IPS DF 19.7 (cell line): ENCODE measurements around the gene ACSM6.
"Not testable (repeated sequence)": the region's sequence is repeated elsewhere in the genome, so short reads cannot be mapped to it uniquely, and the experiment has no call there.

Experiments
- DNase-seq: peaks from one replicate; pipeline ENCODE4 v3.0.0-alpha.2; 2013; ENCODE audit warnings: low read depth, low spot score

Gene ACSM6, protein sequence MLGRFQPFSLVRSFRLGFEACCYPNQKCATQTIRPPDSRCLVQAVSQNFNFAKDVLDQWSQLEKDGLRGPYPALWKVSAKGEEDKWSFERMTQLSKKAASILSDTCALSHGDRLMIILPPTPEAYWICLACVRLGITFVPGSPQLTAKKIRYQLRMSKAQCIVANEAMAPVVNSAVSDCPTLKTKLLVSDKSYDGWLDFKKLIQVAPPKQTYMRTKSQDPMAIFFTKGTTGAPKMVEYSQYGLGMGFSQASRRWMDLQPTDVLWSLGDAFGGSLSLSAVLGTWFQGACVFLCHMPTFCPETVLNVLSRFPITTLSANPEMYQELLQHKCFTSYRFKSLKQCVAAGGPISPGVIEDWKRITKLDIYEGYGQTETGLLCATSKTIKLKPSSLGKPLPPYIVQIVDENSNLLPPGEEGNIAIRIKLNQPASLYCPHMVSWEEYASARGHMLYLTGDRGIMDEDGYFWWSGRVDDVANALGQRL

DNA sequence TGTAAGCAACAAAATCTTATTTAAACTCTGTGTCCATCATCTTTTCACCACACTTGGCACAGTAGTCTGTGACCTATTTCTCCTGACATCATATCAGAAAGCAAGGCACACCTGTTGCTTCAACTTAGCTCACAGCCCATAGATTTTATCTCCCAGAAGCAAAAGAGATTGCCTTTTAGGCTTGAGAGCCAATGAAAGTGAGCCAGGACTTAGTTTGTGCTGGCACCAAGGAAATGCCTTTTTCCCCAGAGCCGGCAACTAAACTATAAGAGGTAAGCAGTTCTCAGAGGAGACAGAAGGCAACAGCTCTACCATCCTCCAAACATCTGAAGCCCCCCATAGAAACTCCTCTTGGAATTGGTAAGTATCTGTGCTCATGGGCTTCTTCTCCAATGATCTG, at the start of gene ACSM6:
ACSM6 (plus strand) TSS at position 295 of the 400 bp plus-strand sequence. CDS start 248 bp downstream, outside the sequence.
- no peak for DNase-seq

DNA sequence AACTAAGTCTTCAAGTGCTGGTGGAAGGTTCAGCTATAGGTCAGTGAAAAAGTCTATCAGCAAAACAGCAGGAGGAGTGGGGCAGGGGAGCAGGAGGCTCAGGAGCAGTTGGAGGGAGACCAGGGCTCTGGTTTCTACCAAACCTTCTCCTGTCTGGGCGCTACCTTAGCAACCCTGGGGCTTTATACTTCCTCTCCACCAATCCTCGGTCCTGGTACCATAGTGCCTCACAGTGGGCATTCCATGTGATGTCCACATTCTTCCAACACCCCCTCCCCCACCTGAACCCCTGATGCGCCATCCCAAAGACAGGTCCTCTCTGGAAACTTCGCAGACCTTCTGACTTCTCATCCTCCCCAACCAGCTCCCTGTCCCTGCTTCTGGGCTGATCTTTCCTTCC, 25.3 kb upstream of the ACSM6 start:
- no peak for DNase-seq

DNA sequence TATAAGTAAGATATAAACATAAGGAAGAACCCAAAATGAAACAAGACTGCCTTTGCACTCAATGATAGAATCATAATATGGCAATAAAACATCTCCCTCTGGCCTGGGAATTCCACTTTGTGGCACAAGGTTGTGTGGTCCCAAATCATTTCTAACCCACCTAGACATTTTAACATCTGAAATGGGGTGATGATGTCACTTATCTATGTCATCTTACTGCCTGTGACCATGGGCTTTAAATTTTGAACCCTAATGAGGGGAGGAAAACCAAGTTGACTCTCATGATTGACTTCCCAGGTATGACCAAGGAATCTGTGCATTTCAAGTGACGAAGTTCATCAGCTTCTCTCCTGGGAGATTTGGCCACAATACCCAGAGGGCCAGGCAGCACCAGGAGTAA, 24.5 kb upstream of the ACSM6 start:
- DNase-seq = no peak

DNA sequence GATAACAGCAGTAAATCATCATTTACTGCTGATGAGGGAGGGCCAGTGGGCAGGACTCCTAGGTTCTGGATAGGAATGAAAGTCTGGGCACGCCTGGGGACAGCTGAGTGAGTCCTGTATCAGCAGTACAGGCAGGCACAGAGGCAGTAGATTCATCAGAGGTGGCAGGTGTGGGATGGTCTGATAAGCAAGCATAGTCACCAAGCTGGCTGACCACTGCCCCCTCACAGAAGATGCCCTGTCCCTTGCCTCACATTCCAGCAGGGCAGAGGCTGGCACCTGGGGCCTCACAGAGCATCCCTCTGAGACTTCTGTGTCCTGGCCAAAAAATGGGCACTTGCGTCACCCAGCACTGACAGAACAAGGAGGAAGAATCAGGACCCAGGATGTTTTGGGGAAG, 23.2 kb upstream of the ACSM6 start:
- DNase-seq = no peak

DNA sequence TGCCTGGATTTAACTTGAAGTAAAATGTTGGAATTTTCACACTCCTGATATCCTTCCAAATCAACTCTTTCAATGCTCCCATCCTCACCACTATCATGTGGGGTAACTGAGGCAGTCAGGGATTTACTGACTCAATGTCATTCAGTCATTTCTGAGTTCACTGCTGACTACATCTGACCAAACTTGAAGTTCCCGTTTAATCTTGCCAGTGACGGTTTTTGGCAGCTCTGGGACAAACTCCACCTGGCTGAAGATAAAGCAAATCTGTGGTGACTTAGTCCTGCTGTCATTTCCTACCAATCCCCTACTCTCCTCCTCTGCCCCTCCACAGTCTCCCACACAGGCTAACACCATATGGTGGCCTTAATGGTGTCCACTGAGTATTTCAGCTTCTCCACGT, 22.7 kb upstream of the ACSM6 start:
- no peak for DNase-seq

DNA sequence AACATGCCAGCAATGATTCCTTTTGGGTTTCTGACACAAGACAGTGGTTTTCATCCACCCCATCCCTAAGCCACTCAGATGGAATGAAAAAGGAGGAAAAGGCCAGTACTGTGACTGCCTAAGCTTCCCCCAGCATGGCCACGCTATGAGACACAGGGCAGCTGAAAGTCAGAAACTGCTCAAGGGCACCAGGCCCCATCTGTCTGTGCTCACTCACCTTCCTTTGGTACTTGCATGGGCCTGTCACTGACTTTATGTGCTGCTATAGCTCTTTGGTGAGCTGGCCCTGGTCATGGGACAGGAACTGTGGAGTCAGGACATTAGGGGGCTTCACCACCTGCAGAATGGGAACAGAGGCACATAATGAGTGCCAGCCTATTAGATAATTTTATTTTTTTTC, 21.2 kb upstream of the ACSM6 start:
- DNase-seq = no peak

DNA sequence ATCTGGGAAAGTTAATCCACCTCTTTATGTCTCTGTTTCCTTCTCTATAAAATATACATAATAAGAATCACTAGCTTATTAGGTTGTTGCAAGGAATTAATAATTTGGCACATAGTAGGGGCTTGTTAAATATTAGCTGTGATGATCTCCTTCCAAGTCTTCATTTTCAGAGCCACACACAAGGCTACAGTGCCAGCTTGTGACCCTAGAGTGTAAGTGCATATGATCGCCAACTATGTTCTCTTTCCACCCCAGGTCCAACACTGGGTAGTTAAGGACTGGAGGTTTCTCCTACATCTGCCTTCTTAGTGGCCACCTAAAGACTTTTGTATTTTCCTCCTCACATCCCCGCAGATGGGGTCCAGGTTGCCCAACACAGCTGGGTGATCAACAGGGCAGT, 17.9 kb upstream of the ACSM6 start:
- DNase-seq = no peak

DNA sequence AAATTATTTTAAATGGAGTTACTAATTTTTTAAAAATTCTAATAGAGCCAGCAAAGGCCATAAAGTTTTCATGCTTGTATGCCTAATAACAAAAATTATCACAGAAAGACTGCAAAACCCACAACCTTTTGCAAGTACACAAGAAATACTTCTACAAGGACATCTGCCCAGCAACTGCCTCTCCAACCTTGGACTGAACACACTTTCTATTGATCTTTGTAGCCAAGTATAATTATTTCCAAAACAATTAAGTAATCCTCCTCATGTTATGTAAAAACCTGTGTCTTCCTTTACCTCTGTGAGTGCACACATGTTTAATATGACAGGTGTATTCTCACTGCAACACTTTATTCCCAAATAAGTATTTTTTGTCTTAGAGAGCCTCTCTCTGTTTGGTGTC, 16.6 kb upstream of the ACSM6 start:
- no peak for DNase-seq

DNA sequence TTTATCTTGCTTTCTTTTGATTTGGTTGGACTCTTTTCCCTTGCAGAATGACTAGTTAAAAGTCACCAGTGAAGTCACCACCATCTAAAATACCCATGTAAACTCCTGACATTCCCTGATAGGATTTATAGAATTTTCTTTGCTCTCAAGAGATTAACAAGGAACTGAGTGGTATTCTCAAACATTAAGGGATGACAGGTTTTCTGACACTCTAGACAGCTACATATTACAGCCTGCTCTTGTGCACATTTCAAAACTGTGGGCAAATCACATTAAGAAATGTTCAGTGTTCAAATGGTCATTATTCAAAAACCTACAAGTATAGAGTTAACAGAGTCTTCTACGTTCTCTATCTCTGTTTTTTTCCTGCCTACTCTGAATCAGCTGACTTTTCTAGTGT, 15.8 kb upstream of the ACSM6 start:
- DNase-seq = no peak

DNA sequence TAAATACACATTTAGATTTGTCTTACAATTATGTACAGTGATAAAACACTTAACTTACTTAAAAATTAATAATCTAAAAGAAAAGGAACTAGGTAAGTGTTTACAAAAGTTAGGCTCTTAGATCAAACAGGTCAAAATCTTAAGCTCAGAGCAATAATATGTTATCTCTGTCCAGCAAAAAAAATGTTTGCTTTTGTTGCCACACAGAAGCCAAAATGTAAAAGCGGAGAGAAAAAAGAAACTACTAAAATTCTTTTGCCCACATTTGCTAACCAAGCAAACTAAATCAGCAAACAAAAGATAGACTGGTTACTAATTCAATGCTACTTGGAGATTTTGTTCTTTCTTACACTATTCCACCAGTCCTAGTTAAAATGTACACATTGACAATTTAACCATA, 15.2 kb upstream of the ACSM6 start:
- no peak for DNase-seq

DNA sequence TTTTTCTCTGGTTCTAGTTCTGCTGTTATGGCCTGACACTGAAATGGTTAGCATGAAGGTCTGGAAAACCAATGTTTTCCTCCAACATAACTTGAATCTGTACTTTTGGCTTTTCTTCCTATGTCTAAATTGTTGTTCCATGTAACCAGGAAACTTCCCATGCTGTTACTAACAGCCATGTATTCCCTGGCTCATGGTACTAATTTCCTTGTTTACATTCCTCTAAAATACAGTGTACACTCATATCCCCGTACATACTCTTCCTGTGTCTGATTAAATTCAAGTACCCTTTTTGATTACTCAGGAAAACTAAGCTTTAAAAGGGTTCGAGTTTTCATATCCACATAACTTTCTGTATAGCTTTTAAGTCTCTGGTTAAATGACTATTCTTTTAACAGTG, 12.3 kb upstream of the ACSM6 start:
- DNase-seq = no peak

DNA sequence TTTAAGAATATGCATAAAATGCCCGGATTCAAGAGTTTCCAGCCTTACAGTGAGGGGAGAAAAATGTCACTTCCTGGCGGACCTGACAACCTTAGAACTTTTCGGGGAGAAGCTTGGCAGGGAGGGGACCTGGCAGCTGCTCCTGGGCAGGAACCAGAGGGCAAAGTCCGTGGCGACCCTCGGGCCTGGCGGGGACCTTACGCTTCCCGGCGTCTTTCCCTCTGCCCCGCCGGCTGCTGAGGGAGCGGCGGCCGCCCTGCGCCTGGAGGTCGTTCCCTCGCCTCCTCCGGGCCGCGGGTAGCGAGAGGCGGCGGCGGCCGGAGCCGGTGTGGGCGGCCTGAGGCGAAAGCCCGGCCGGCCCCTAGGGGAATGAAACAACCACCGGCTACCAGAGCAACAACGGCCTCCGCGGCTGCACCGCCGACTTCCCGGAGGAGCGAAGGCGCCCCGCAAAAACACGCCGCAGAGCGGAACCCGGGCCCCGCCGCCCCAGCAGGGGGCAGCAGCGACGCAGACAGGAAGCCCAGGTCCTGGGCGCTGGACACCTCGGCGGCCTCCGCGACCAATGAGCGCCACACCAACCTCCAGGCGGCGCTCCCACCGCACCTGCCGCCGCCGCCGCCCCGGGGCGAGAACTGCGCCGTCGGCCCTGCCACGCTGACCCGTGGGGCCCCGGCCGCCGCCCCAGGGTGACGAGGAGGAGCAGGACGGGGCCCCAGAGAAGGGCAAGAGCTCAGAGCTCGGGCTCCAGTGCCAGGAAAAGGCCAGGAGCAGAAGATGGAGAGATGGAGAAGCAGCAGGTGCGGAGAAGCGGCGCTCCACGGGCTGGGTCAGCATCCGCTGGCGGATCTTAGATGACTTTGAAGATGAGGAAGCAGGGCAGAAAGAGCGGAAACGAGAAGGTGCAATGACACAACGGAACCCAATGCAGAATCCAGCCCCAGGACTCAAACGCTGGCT, 10.5 kb upstream of the ACSM6 start:
- peak; percentile 45 for DNase-seq

DNA sequence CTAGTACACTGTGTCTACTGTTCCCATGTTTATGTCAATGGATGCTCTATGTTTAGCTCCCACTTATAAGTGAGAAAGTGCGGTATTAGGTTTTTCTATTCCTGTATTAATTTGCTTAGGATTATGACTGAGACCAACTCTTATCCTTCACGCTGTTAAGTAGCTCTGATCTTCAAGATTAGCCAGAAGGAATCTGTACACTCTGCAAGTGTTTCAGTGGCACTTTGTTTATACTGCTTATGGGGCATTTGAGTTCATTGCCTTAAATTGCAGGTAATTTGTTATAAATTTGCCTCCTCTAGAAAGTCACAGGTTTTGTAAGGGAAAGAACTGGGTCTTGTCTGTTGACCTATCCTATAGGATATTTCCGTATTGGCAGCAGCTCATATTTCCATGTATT, 6.4 kb upstream of the ACSM6 start:
- no peak for DNase-seq

DNA sequence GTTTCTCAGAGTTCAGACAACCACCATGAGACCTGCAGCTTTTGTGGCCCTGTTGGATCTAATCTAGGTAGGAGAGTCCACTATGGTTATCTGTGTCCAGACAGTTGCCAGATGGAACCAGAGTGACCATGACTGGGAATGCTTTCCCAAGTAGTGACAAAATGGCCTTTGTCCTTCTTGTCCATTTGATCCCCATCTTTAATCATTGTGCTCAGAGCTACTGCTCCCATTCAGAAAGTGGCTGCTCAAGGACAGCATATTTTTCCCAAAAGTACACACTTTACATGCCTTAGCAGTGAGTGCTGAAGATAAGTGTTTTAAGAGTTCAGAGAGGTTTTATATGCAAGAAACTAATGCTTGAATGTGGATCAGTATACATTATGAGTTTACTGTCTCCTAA, 5.4 kb upstream of the ACSM6 start:
- no peak for DNase-seq

DNA sequence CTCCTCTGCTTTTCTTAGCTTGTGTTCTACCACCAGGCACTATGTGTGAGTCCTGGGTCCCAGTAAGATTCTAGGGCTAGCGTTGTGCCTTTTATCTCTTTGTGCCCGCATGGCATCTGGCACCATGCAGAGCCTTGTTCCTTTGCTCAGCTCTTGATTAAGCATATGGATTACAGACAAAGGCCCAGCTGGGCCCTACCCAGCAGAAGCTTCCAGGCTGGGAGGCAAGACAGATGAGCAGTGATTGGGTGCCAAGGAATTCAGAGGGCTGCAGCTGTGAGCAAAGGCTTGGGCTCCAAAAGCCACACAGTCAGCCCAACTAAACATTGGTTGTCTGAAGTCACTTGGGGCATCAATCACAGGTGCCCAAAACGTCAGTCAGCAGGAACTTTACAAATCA, 2.0 kb downstream of the ACSM6 start:
- DNase-seq = peak; percentile 45

DNA sequence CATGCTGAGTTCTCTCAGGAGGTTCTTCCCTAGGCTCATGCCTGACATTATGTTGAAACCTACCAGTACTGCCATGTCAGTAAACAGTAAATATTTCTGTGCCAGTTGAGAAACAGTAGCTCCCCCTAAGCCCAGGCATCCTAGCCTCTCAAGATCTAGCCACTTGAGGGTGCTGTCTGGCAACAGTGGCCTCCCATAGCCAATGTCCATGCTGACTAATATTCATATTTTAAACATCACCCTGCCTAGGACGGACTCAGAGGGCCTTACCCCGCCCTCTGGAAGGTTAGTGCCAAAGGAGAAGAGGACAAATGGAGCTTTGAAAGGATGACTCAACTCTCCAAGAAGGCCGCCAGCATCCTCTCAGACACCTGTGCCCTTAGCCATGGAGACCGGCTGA, 7.7 kb downstream of the ACSM6 start:
- DNase-seq = no peak

DNA sequence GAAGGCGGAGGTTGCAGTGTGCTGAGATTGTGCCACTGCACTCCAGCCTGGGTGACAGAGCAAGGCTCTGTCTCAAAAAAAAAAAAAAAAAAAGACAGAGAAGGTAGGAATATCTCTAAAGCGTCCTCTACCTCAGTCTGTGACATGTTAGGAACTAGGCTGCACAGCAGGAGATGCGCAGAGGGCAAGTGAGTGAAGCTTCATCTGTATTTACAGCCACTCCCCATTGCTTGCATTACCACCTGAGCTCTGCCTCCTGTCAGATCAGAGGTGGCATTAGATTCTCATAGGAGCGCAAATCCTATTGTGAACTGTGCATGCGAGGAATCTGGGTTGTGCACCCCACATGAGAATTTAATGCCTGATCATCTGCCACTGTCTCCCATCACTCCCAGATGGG, 8.8 kb downstream of the ACSM6 start:
- not testable (repeated sequence) for DNase-seq

DNA sequence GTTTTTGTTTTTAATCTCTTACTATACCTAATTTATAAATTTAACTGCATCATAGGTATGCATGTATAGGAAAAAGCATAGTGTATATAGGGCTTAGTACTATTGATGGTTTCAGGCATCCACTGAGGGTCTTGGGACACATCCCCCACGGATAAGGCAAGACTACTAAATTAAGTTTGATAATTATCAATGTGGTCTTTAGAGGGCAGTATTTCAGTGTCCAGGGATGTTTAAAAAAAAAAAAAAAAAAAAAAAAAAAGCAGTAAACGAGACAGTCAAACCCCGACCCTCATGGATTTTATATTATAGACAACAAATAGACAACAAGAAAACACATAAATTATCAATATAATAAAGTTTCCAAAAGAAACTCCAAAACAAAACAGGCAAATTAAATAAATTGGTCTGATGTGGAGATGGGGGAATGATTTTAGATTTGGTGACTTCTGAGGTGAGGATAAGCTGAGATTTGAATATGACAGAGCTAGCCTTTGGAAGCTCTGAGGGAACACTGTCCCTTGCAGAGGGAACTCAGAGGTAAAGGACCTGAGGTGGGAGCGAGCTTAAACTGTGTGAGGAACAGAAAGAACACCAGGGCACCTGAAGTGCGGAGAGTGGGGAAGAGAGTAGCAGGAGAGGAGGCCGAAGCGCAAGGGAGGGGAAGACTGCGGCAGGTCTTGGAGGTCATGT, 14.8 kb downstream of the ACSM6 start:
- DNase-seq = no peak

DNA sequence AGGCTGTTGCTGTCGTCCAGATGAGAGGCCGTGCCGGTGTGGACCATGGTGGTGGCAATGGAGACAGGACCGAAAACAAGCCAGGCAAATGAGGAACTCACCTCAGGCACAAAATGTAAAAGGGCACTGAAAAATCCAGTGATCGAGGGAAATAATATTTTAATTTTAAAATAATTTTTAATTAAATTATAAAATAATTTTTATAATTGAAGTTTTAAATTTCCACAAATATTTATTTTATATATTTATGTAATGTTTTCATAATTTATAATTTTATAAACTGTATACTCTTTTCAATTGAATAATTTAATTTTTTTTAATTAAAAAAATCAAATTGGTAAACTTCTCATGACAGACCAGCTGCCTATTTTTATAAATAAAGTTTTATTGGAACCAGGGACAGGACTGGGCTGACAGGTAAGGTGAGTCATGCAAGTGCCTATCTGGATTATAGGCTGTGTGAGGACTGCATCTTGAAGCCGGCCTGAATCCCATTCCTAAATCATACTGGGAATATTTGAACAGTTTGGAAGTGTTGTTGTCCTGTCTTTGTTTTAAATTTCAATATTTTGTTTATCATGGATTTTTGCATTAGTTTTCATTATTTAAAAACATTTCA, 15.6 kb downstream of the ACSM6 start:
- no peak for DNase-seq

DNA sequence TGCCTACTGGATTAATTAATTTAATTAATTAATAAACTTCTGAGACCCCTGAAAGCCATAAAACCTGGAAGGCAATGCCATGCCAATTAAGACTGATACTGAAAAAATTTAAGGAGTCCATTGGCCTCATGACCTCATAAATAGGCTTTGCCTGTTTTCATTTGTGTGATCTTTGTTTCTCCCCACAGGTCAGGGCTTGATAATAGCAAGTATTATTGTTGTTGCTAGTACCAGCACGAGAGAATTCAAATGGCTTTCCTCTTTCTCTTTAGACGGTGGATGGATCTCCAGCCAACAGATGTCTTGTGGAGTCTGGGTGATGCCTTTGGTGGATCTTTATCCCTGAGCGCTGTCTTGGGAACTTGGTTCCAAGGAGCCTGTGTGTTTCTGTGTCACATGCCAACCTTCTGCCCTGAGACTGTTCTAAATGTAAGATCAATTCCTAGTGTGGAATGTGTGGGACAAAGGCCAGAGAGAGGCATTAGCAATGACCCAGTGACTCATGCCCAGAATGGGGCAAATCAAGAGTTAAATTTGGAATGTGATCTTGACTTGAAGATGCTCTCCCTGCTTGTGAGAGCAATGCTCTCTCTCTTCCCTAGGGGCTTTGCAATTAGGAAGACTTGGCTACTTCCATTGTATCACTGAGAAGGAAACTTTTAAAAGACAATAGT, 17.7 kb downstream of the ACSM6 start:
- no peak for DNase-seq

DNA sequence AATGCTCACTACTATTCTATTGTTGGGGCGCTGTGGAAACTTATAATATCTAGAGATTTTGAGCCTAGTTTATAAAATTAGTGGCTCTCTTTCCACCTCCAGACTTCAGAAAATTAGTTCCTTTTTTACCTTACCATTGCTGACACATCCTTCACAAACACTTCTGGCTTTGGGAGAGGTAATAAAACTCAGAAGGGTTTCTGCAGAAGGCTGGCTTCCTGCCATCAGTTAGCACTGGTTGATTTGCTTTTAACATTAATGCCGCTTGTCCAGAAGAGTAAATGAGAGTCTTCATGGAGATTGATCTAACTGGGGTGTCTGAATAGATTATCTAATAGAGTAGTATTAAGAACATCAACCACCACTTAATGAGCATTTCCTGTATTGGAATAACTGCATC, 20.3 kb downstream of the ACSM6 start:
- no peak for DNase-seq
